ENCODE measurements around the gene CCDC27. TPM values are rescaled to one million over a fixed set of nuclear protein-coding genes. Genes with fewer than 3 reads are reported as not detected.

The CCDC27 gene
- total RNA-seq, 6 experiments from 2014 or later: not detected

- peaks cover 0 to 33% (median 12%) of the 10 kb centered on the region in 4 donors for H3K4me1 ChIP-seq
Observed at GRCh38 chr1:3776231-3776961, 24.1 kb downstream of the CCDC27 start.

GRCh38 chr1:3777078-3777547 is 24.9 kb downstream of the CCDC27 start:
- intact Hi-C loops (cut with DNase I): no loop called here
- Histone ChIP-seq H3K4me1 (peaks cover 0 to 27% (median 12%) of the 10 kb centered on the region in 4 donors), H3K36me3 (peaks cover 0 to 33% (median 14%) of the 10 kb centered on the region in 4 donors), H3K27ac (no peak overlapping the region), H3K9me3 (no peaks in the 10 kb centered on the region), H3K27me3 (no peaks in the 10 kb centered on the region), H3K4me3 (no peak overlapping the region)
- no peak for TF ChIP-seq CTCF (IDR thresholded peaks at IDR 0.05)
- no peak for TF ChIP-seq POLR2A (IDR thresholded peaks at IDR 0.05)
- no peak for ATAC-seq
- no peak for DNase-seq
- WGBS (ENCODE audit: insufficient coverage, low coverage, low lambda C conversion rate, missing lambda C conversion rate): no CpG with 5 or more reads among the region's 10 CpGs

More at GRCh38 chr1:3776231-3776961, 24.1 kb downstream of the CCDC27 start:
- no peak for ATAC-seq
- no peak for DNase-seq
- no peak overlapping the region for H3K4me3 ChIP-seq
- no peaks in the 10 kb centered on the region for H3K9me3 ChIP-seq
- TF ChIP-seq CTCF (IDR thresholded peaks at IDR 0.05): no peak
- TF ChIP-seq POLR2A (IDR thresholded peaks at IDR 0.05): no peak
- peaks cover 0 to 26% (median 10%) of the 10 kb centered on the region in 4 donors for H3K36me3 ChIP-seq
- no peak overlapping the region for H3K27ac ChIP-seq
- intact Hi-C loops (cut with DNase I): no loop called here
- WGBS (ENCODE audit: insufficient coverage, low coverage, low lambda C conversion rate, missing lambda C conversion rate): 69% methylated on average over 3 of the region's 21 CpGs
- H3K27me3 ChIP-seq: no peaks in the 10 kb centered on the region

GRCh38 chr1:3777647-3778589 is 25.7 kb downstream of the CCDC27 start:
- Histone ChIP-seq H3K4me1 (peaks cover 0 to 26% (median 11%) of the 10 kb centered on the region in 4 donors), H3K36me3 (peaks cover 5 to 41% (median 21%) of the 10 kb centered on the region in 4 donors), H3K4me3 (no peak overlapping the region), H3K9me3 (no peaks in the 10 kb centered on the region), H3K27me3 (no peaks in the 10 kb centered on the region), H3K27ac (no peak overlapping the region)
- intact Hi-C loops (cut with DNase I): no loop called here
- no CpG with 5 or more reads among the region's 20 CpGs for WGBS (ENCODE audit: insufficient coverage, low coverage, low lambda C conversion rate, missing lambda C conversion rate)
- DNase-seq: peak in 1 of 3 donors; percentile 45
- no peak for TF ChIP-seq POLR2A (IDR thresholded peaks at IDR 0.05)
- TF ChIP-seq CTCF (IDR thresholded peaks at IDR 0.05): no peak
- ATAC-seq: no peak

GRCh38 chr1:3778590-3779264 is 26.5 kb downstream of the CCDC27 start:
- peaks cover 0 to 25% (median 8%) of the 10 kb centered on the region in 4 donors for H3K4me1 ChIP-seq
- 81% methylated on average over 8 of the region's 14 CpGs for WGBS (ENCODE audit: insufficient coverage, low coverage, low lambda C conversion rate, missing lambda C conversion rate)
- intact Hi-C loops (cut with DNase I): no loop called here
- H3K4me3 ChIP-seq: no peak overlapping the region
- no peak overlapping the region for H3K27ac ChIP-seq
- TF ChIP-seq POLR2A (IDR thresholded peaks at IDR 0.05): no peak
- no peak for TF ChIP-seq CTCF (IDR thresholded peaks at IDR 0.05)
- H3K27me3 ChIP-seq: no peaks in the 10 kb centered on the region
- peaks cover 5 to 49% (median 25%) of the 10 kb centered on the region in 4 donors for H3K36me3 ChIP-seq
- no peak for ATAC-seq
- no peaks in the 10 kb centered on the region for H3K9me3 ChIP-seq
- peak in 1 of 3 donors; percentile 15 for DNase-seq

Measured in right lobe of liver (tissue), 6 donors.